GM19035 (cell line): ENCODE measurements around the gene MUCL1.
"Not testable (repeated sequence)": the region's sequence is repeated elsewhere in the genome, so short reads cannot be mapped to it uniquely, and the experiment has no call there.

Experiments used
- ATAC-seq: cut with Tn5 transposase; IDR thresholded peaks from one replicate; pipeline ENCODE4 v1.9.1; 2021; ENCODE audit not compliant: unreplicated experiment

The MUCL1 gene

GRCh38 chr12:54853933-54854538 lies at the start of gene MUCL1:
MUCL1 (plus strand) TSS chr12:54854516; CDS start chr12:54854583, 67 bp downstream.
- peak; percentile 97 for ATAC-seq

GRCh38 chr12:54821676-54822075 lies 32.6 kb upstream of the MUCL1 start:
- ATAC-seq: no peak

- no peak for ATAC-seq
These were observed 29.9 kb upstream of the MUCL1 start for GRCh38 chr12:54824402-54824801.

- no peak for ATAC-seq
These were observed 24.8 kb upstream of the MUCL1 start for GRCh38 chr12:54829511-54829910.

- ATAC-seq: no peak
These were observed 24.1 kb upstream of the MUCL1 start for GRCh38 chr12:54830199-54830598.

- no peak for ATAC-seq
These were observed 22.7 kb upstream of the MUCL1 start for GRCh38 chr12:54831631-54832030.

GRCh38 chr12:54840244-54840865 lies 14.0 kb upstream of the MUCL1 start:
- no peak for ATAC-seq

GRCh38 chr12:54857406-54857805 lies 3.1 kb downstream of the MUCL1 start:
- no peak for ATAC-seq

GRCh38 chr12:54858562-54858961 lies 4.2 kb downstream of the MUCL1 start:
- ATAC-seq: no peak

- ATAC-seq: no peak
These were observed 5.2 kb downstream of the MUCL1 start for GRCh38 chr12:54859502-54859901.

GRCh38 chr12:54861927-54862326 lies 7.6 kb downstream of the MUCL1 start:
- ATAC-seq: no peak

GRCh38 chr12:54863948-54864618 lies 9.8 kb downstream of the MUCL1 start:
- no peak for ATAC-seq

- no peak for ATAC-seq
These were observed 11.5 kb downstream of the MUCL1 start for GRCh38 chr12:54865683-54866324.

GRCh38 chr12:54868690-54869089 lies 14.4 kb downstream of the MUCL1 start:
- no peak for ATAC-seq

- no peak for ATAC-seq
These were observed 15.7 kb downstream of the MUCL1 start for GRCh38 chr12:54870048-54870447.

GRCh38 chr12:54870617-54871016 lies 16.3 kb downstream of the MUCL1 start:
- ATAC-seq: no peak

GRCh38 chr12:54879150-54879549 lies 24.8 kb downstream of the MUCL1 start:
- ATAC-seq: no peak

- no peak for ATAC-seq
These were observed 25.3 kb downstream of the MUCL1 start for GRCh38 chr12:54879579-54879978.

GRCh38 chr12:54882079-54882478 lies 27.8 kb downstream of the MUCL1 start:
- no peak for ATAC-seq

GRCh38 chr12:54882597-54882996 lies 28.3 kb downstream of the MUCL1 start:
- not testable (repeated sequence) for ATAC-seq

- not testable (repeated sequence) for ATAC-seq
These were observed 34.1 kb downstream of the MUCL1 start for GRCh38 chr12:54888428-54888827.

- no peak for ATAC-seq
These were observed 36.0 kb downstream of the MUCL1 start for GRCh38 chr12:54890339-54890738.
